Stimulated activated CD4-positive, alpha-beta T cell treated with anti-CD3 and anti-CD28 coated beads, Interleukin-15, amount 100 ng/mL, for 48 hours (primary cell): ENCODE results near the gene IQSEC3.
"Not testable (repeated sequence)": the region's sequence is repeated elsewhere in the genome, so short reads cannot be mapped to it uniquely, and the experiment has no call there.

Source experiments
- DNase-seq, 2 donors: peaks; one replicate each; pipeline ENCODE4 v3.0.0-alpha.2; 2020; ENCODE audit warnings: low read depth in 2 of 2

IQSEC3 gene

DNA sequence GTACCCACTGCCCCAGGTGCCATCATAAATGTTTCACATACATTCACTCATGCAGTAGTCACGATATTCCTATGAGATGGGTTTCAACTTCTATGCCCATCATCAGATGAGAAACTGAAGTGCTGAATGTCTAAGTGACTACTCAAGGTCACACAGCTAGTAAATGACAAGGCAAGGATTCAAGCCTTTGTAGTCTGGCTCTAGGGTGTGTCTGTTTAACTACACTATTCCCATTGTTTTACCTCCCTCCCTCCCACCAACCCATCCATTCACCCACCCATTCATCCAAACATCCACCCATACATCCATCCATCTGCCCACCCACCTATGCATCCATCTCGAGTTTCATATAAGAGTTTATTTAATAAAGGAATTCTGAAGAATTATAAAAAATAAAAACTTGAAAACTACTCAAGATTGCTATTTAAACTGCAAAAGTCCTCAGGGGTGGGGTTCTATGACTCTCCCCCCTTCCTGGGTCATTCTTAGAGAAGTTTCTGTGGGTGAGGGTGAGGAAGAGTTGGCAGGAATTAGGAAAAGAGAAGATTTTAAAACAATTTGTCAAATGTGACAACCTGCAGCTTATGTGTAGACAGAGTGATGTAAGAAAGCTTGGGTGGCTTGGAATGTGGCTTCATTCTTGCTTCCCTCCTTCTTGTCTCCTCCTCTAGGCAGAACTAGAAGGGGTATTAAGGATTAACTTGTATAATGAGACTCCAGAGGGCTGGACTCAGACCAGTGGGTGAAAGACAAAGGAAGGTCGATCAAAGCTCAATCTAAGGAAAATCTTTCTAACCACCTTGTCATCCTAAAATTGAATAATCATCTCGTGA is 13.4 kb upstream of the IQSEC3 start:
- not testable (repeated sequence) for DNase-seq

DNA sequence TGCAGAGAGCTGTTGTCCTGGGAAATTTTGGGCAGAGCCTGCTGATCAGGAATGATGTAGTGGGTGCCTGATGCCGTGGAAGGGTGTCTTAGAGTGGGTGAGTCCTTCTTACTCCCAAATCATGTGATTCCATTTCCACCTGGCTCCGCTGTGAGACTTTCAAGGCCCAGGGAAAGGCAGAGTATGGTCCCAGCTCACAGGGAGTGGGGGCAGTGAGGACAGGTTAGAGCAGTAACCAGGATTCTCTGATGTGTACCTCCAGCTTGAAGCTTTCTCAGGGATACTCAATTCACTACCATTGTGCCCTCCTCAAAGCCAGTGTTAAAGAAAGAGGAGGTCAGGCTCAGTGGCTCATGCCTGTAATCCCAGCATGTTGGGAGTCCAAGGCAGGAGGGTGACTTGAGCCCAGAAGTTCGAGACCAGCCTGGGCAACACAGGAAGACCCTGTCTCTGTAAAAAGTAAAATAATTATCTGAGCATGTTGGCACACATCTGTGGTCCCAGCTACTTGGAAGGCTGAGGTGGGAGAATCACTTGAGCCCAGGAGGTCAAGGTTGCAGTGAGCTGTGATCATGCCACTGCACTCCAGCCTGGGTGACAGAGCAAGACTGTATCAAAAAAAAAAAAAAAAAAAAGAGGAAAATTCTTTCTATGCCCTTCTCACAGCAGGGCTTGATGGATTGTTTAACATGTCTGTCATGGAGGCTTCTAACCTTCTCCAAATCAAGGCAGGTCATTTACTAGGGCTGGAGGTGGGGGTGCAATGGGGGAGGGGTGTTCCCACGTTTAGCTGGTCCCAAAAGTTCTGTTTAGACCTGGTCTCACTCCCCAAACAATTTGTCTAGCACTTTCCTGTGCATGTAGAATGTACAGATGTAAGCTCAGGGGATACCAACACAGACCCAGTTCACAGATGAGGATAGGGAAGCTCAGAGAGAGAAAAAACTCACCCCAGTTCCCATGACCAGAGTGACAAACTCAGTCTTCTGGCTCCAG is 12.5 kb upstream of the IQSEC3 start:
- DNase-seq = no peak

DNA sequence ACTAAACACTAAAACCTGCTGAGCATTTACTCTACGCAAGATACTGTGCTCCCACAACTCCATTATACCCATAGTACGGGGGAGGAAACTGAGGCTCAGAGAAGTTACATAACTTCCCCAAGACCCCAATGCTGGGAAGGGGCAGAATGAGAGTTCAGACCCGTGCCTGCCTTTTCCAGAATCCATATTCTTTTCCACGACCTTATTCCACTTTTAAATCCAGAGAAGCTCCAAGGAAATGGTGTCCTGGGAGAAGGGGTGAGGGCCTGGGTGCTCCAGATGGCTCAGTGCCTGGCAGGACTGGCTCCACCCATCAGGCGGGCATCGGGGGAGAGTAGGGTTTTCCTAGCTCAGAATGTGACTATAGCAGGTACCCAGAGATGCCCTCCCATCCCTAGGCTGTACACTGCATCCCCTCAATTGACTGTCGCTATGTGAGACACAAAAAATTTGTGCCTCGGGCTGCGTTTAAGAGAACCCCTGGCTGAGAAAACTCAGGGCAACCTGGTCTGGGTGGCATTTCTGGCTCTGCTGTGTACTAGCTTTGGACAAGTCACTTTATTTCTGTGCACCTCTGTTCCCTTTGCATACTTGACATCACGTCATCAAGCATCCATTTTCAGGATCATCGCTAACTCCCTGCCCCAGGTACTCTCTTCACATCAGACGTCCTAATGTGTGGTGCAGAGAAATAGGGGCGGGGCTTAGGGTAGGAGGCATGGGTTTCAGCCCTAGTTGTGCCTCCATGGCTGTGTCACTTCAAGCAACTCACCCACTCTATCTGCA is 11.6 kb upstream of the IQSEC3 start:
- DNase-seq = no peak

DNA sequence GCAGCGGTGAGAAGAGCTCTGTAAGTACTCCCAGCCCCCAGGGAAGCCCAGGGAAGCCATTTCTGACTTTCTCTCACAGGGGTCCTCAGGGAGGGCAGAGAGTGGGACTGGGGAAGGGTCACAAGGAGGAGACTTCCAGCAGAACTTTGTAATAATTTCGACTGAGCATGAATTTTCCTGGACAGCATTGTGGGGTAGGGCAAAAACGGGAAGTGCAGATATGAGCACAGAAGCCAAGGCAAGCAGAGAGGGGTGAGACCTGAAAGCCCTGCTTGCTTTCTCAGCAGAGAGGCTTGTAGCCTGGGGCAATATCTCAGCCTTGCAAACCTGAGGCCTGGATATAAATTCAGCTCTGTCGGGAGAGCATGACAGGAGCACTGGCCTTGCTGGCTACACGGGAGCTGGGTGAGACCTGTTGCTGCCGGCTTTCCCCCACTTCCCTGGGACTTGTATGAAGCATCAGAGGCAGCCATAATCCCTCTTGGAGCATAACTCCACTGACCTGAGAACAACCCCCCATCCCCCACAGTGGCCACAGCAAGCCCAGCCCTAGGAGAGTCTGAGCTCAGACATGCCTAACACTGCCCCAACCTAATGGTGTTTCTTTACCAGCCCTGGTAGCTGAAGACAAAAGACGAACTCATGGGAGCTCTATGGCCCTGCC is 9.8 kb upstream of the IQSEC3 start:
- DNase-seq = no peak

DNA sequence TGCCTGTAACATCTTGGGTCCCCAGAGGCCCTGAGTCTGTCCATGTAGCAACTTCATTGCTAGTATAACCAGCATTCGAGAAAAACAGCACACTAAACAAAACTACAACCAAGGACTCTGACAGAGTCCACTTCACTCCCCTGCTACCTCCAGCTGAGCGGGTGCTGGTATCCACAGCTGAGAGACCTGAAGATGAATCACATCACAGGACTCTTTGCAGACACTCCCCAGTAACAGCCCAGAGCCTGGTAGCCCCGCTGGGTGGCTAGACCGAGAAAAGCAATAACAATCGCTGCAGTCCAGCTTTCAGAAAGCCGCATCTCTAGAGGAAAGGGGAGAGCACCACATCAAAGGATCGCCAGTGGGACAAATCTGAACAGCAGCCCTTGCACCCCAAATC is 9.0 kb upstream of the IQSEC3 start:
- DNase-seq = no peak

DNA sequence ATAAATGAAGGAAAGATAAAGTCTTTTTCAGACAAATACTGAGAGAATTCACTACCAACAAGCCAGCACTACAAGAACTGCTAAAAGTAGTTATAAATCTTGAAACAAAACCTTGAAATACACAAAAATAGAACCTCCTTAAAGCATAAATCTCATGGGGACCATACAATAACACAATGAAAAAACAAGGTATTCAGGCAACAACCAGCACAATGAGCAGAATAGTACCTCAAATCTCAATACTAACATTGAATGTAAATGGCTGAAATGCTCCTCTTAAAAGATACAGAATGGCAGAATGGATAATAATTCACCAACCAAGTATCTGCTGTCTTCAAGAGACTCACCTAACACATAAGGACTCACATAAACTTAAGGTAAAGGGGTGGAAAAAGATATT is 7.7 kb upstream of the IQSEC3 start:
- DNase-seq = no peak

DNA sequence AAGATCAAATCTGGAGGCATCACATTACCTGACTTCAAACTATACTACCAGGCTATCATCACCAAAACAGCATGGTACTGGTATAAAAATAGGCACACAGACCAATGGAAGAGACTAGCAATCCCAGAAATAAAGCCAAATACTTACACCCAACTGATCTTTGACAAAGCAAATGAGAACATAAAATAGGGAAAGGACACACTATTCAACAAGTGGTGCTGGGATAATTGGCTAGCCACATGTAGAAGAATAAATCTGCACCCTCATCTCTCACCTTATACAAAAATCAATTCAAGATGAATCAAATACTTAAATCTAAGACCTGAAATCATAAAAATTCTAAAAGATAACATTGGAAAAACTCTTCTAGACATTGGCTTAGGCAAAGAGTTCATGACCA is 4.7 kb upstream of the IQSEC3 start:
- not testable (repeated sequence) for DNase-seq

DNA sequence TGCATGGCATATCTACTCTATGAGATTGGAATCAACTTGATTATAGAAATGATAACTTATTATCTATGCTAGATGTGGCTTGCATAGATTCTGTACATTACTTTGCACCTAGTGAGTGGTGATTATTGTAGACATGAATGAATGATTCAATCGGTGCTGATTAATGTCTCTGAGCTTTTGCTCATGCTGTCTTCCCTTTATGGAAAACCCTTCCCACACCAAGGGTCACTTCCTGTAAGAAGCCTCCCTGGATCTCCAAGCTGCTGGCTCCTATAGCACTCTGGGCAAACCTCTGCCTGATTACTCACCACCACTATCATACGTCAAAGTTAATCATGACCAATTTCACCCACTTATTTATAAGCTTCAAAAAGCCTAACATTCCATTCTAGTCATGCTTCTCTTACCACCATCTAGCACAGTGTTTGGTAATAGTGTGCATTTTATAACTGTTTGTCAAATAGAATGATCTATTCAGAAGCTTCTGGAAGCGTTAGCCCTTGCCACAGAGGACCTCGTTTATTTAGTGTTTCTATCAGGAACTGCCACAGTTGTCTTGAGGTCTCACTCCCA is 990 bp upstream of the IQSEC3 start:
- DNase-seq = not testable (repeated sequence)

DNA sequence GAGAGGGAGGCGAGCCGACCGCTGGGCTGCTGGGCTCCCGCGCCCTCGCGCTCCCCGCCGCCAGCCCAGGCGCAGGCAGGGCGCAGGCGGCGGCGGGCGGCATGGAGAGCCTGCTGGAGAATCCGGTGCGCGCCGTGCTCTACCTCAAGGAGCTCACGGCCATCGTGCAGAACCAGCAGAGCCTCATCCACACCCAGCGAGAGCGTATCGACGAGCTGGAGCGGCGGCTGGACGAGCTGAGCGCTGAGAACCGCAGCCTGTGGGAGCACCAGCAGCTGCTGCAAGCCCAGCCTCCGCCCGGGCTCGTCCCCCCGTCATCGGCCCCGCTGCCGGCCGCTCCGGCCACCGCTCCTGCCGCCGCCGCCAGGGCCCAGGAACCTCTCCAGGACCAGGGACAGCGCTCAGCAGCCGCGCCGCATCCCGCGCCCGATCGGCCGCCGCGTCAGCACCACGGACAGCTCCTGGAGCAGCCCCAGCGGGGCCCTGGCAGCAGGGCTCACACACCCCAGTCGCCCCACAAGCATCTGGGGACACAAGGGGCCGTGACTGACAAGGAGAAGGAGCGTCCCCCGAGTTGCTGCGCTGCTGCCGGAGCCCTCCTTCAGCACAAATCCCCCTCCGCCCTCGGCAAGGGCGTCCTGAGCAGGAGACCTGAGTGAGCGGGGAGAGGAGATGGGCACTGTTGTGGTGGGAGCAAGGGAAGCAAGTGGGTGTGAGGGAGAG is 376 bp downstream of the IQSEC3 start:
- DNase-seq = not testable (repeated sequence)

DNA sequence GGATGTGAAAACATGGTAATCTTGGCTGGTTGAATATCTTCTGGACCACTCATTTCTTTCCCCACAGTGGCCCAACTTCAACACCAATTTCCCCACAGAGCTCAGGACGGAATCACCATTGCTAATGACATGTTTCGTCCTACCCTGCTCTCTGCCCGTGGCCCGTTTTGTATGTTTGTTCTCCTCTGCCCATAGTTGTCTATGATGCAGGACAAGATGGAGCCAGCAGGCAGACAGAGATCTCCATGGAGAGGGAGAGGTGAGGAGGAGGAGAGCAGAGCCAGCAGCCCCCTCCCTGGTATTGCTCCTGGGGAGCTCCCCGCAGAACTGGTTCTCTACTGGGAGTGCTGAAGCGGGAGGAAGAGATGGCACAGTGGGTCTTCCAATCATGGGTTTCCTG is 3.1 kb downstream of the IQSEC3 start:
- DNase-seq = not testable (repeated sequence)

DNA sequence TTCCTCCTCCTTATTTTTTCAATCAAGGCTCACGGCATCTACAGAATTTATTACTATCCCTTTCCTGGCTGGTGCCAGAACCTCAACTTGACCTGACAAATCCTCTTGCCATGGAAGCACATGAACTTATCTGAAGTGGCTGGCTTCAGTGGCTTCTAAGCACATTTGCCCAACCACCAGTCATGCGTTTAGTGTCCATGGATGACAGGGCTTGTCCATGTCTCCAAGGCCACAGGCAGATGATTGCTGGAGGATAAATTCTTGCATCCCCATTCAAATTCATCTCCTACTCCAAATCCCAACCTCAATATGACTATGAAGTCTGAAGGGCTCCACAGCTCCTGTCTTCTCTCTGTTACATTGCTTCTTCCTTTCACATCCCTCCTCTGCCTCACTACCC is 4.0 kb downstream of the IQSEC3 start:
- DNase-seq = not testable (repeated sequence)

DNA sequence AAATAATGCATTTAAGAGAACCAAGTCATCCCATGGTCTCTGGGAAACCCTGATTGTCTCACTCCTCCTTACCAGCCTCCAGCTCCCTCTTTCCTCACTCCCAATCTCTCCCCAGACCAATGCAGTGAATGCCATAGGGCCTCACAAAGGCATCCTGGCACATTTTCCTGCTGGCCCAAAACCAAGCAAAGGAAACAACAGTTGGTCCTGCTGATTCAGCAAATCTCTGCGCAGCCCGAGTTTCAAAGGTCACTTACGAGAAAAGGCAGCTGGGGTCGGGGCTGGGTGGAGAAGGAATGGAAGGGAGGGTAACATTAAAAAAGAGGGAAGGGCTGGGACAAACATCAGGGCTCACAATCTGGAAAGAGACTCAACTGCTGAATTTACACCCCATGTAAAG is 5.5 kb downstream of the IQSEC3 start:
- DNase-seq = not testable (repeated sequence)

DNA sequence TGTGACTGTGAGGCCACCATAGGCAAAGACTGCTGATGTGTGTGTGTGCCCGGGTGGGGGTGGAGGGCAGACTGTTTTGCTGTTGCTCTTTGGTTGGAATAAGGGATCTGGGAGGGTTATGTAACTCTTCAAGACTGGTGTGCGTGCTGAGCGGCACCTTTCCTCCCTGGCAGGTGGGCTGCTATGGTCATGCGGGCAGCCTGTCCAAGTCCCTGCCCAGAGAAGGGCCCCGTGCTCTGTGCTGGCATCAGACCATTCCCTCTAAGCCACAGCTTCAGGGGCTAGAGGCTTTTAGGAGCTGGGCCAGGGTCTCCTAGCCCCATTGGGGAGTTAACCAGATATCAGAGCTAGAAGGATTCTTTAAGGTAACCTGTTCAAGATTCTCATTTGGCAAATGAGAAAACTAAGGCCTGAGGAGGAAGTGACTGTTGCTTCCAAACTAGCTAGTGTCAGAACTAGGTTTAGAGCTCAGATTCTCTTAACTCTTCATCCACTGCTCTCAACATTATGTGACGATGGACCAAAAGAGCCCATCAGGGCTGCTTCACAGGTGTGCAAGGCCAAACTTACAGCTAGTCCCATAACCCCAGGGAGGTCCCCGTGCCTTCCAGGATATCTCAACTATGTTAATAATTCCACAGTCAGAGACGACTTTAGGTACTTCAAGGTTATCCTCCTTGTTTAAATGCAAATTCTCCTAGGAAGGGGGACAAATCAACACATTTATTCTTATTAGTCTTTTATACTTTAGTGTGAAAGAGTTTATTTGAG is 8.0 kb downstream of the IQSEC3 start:
- DNase-seq = not testable (repeated sequence)

DNA sequence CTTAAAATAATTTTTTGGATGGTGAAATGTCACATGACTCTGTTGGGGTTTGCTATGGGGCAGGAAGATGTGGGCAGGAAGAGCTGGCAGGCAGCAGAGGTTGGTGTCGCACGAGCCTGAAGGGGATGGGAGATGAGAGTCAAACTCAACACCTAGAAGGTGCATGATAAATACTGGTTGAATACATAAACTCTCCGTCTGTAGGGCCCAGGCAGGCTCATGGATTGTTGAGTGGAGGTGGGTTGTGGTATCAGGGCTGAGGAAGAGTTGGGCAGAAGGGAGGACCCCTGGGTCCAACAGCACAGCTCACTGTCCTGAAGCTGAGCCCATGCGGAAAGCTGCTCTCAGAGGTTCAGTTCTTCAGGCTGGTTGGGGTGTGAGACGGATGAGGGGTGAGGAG is 9.0 kb downstream of the IQSEC3 start:
- not testable (repeated sequence) for DNase-seq

DNA sequence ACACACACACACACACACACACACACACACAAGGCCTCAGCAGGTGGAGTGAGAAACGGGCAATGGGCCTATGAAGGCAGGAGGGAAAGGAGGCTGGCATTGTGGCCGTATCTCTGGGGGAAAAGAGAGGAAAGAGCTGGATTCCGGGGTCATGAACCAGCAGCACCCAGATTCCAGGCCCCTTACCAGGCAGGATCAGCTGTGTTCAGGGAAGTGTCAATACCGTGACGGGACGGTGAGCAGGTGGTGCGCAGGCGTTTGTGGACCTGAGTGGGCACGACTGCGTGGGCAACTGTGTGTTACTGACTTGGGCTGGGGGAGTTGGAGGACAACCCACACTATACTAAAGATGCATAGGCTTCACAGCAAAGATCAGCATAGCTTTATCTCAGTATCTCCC is 9.5 kb downstream of the IQSEC3 start:
- not testable (repeated sequence) for DNase-seq

DNA sequence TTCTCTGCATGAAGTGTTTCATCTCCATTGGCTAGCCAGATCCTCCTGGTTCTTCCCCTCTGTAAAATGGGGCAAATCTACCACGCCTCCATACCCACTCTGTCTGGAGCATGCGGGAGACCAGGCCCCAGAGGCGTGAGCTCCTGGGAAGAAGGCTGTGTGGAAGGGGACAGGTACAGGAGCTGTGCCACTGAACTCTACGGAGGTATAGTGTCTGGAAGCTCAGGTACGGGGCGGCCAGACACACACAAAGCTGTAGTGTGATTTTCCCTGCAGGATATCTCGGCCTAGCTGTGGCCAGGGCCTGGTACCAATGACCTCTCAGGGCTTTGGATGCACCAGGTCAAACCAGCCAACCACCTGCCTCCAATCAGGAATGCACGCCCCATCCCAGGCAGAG is 10.0 kb downstream of the IQSEC3 start:
- DNase-seq = not testable (repeated sequence)

DNA sequence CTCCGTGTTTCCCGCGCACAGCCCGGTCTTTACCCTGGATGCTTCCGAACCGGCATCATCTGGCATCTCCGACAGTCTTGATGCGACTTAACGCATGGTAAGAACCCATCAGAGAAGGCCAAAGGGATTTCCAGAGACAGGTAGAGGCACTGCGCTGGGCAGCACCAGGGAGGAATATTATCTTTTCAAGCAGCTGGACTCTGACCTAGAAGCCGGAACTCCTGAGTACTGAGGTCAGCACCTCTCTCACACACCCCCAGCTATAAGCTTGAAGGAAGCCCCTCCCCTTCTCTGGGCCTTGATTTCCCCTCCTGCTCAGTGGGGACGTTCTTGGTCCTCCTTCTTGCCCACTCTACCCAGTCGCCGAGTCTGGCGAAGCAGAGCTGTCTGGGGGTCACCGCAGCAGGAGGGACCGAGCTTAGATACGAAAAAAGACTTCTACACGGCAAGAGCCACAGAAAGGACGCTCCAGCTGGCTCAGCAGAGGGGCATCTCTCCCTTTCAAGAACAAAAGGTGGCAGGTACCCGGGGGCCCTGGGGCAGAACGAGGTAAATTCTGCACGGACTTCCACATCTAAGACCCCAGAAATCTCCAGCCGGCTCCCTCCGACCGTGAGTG is 10.6 kb downstream of the IQSEC3 start:
- not testable (repeated sequence) for DNase-seq

DNA sequence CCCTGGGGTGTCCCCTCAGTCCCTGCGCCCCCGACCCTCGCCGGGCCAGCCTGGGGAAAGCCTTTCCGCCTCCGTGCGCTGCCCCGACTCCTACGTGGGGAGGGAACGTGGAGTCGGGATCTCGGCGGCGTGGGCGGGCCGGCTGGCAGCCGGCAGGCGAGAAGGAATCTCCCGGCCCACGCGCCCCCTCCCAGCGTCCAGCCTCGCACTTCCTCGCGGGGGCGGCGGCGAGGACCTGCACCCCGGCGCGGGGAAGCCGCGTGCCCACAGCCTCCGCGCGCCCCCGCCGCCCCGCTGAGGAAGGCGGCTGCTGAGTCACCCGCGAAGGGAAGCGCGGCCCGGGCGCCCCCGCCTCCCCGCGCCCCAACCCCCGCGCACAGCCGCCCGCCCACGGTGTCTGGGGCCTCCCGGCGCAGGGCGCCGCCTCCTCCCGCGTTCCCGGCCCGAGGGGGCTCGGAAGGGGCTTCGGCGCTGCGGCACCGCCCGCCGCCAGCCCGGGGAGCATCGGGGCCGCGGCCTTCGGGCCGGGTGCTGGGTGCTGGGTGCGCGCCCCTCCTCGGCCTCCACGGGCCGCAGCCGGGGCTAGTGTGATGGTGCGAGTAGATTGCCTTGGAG is 11.3 kb downstream of the IQSEC3 start:
- DNase-seq = not testable (repeated sequence)
